Measurements from ENCODE around the gene SLC19A1. TPM values are rescaled to one million over a fixed set of nuclear protein-coding genes. Genes with fewer than 3 reads are reported as not detected.

The SLC19A1 gene
- total RNA-seq, 2 experiments from 2014 or later = 30.0 to 31.2 TPM

DNA sequence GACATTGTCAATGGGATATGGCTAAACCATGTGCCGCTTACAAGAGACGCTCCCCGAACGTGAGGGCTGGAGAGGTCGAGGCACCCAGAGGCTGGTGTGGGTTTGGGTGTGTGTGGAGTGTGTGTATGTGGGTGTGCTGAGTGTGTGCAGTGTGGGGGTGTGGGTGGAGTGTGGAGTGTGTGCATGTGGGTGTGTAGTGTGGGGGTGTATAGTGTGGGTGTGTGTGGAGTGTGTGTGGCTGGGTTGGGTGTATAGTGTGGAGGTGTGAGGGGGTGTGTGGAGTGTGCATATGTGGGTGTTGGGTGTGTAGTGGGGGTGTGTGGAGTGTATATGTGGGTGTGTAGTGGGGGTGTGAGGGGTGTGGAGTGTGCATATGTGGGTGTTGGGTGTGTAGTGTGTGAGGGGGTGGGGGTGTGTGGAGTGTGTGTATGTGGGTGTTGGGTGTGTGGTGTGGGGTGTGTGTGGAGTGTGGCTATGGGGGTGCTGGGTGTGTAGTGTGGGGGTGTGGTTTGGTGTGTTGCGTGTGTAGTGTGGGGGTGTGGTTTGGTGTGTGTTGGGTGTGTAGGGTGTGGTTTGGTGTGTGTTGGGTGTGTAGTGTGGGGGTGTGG, 42.2 kb downstream of the SLC19A1 start:
- DNase-seq = no peak
- Mint-ChIP-seq H3K4me3 (no peak overlapping the region), H3K9me3 (peaks cover 10% of the 10 kb centered on the region), H3K27ac (no peak overlapping the region), H3K36me3 (ENCODE audit: low read depth) (peaks cover 6% of the 10 kb centered on the region), H3K4me1 (peaks cover 7% of the 10 kb centered on the region), H3K27me3 (no peaks in the 10 kb centered on the region)
- ChIA-PET POLR2A (no interaction called here), CTCF (no interaction called here)

DNA sequence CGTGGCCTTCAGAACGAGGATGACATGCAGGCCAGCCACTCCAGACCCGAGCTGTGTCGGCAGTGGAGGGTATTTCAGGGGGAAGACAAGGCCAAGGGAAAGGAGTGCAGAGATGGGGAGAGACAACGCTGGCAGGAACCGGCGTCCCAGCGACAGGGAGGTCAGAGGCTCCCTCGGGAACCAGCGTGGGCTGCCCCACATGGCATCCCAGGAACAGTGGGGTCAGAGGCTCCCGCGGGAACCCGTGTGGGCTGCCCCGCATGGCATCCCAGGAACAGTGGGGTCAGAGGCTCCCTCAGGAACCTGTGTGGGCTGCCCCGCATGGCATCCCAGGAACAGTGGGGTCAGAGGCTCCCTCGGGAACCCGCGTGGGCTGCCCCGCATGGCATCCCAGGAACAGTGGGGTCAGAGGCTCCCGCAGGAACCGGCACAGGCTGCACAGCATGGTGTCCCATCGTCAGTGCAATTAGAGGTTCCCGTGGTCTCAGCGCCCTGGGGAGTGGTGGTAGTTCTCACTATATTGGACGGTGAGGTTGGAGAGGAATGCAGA, 43.0 kb downstream of the SLC19A1 start:
- ChIA-PET POLR2A (no interaction called here), CTCF (no interaction called here)
- no peak overlapping the region for H3K4me3 Mint-ChIP-seq
- H3K4me1 Mint-ChIP-seq = peaks cover 7% of the 10 kb centered on the region
- H3K27ac Mint-ChIP-seq = no peak overlapping the region
- H3K27me3 Mint-ChIP-seq = no peaks in the 10 kb centered on the region
- DNase-seq = no peak
- H3K36me3 Mint-ChIP-seq (ENCODE audit: low read depth) = peaks cover 6% of the 10 kb centered on the region
- H3K9me3 Mint-ChIP-seq = peaks cover 10% of the 10 kb centered on the region

DNA sequence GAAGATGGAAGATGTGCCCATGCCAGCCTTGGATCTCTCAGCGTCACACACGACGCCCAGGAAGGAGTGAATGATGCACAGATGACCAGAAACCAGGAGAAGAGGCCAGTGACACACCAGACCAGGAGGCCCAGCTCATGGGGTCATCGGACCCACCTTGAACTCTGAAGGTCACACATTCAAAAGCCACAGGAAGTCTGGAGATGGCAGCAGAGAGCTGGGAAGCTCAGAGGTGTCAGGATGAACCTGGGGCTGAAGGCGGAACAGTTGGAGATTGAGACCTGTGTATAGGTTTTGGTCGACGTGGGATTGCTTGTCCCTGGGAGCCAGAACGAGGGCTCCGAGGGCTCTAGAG, 43.6 kb downstream of the SLC19A1 start:
- Mint-ChIP-seq H3K9me3 (peaks cover 10% of the 10 kb centered on the region), H3K27ac (no peak overlapping the region), H3K27me3 (no peaks in the 10 kb centered on the region), H3K4me3 (no peak overlapping the region), H3K4me1 (peaks cover 7% of the 10 kb centered on the region), H3K36me3 (ENCODE audit: low read depth) (peaks cover 6% of the 10 kb centered on the region)
- no peak for DNase-seq
- POLR2A ChIA-PET = no interaction called here
- CTCF ChIA-PET = no interaction called here

DNA sequence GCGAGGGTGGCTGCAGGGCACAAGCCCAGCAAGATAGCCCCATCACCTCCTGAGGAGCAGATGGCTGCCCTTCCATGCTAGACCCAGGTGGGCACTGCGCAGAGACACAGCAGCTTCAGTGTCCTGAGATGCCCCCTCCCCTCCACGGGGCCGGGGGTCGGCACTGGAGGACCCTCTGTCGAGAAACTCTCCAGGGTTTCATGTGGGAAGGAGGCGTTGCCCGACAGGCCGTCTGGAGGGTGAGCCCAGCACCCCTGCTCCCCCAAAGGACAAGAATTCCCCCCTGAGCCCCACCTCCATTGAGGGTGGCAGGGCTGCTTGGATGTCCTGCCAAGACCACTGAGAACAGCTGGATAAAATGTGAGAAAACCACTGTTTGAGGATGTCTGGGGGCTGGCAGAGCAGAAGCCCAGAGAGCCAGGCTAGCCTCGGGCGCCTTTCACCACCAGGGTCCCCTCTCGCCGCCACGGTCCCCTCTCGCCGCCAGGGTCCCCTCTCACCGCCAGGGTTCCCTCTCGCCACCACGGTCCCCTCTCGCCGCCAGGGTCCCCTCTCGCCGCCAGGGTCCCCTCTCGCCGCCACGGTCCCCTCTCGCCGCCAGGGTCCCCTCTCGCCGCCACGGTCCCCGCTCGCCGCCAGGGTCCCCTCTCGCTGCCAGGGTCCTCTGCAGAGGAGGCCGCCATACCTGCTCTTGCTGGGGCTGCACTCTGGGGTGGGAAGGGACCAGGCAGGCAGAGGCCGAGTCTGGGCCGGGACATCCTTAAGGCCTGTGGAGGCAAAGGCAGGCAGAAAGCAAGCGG, 44.2 kb downstream of the SLC19A1 start:
- ChIA-PET CTCF (no interaction called here), POLR2A (no interaction called here)
- H3K4me1 Mint-ChIP-seq = peaks cover 7% of the 10 kb centered on the region
- DNase-seq = no peak
- H3K27ac Mint-ChIP-seq = no peak overlapping the region
- no peaks in the 10 kb centered on the region for H3K27me3 Mint-ChIP-seq
- peaks cover 6% of the 10 kb centered on the region for H3K36me3 Mint-ChIP-seq (ENCODE audit: low read depth)
- no peak overlapping the region for H3K4me3 Mint-ChIP-seq
- peaks cover 10% of the 10 kb centered on the region for H3K9me3 Mint-ChIP-seq

DNA sequence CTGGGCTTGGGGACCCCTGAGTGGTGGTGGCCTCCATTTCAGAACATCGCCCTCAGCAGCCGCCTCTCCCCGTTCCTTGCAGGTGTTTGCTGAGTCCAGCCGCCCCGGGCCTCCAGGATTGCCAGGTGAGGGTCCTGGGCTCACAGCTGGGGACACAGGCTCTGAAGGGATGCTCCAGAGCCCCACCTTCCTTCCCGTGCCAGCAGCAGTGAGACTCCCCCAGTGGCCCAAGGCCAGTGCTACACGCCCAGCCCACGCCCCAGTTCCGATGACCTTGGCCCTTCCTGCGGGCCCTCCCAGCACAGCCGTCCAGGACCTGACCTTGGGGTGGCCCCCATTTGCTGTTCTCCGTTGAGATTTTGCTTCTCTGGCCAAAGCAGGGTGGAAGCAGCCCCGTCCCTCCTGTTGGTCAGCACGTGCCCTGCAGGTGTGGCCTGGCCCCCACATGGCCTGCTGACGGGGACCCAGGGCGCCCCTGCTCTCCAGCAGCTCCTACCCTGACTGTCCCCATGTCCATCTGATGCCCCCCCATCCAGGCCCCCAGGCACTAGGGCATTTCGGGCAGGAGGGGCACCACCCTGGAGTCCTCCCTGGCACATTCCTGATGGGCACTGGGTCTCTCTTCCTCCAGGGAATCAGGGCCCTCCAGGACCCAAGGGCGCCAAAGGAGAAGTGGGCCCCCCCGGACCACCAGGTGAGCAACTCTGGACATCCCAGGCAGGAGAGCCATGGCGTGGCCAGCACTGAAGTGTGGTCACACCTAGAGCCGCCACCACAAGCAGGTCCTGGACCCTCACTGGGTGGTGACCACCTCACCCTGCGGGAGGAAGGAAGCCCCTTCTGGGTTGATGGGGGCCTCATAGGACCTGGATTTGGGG, 45.0 kb downstream of the SLC19A1 start:
- Mint-ChIP-seq H3K4me1 (peaks cover under 1% of the 10 kb centered on the region), H3K27me3 (no peaks in the 10 kb centered on the region), H3K27ac (no peak overlapping the region), H3K9me3 (peaks cover 10% of the 10 kb centered on the region), H3K36me3 (ENCODE audit: low read depth) (peaks cover 6% of the 10 kb centered on the region), H3K4me3 (no peak overlapping the region)
- CTCF ChIA-PET = no interaction called here
- no peak for DNase-seq
- POLR2A ChIA-PET = no interaction called here

DNA sequence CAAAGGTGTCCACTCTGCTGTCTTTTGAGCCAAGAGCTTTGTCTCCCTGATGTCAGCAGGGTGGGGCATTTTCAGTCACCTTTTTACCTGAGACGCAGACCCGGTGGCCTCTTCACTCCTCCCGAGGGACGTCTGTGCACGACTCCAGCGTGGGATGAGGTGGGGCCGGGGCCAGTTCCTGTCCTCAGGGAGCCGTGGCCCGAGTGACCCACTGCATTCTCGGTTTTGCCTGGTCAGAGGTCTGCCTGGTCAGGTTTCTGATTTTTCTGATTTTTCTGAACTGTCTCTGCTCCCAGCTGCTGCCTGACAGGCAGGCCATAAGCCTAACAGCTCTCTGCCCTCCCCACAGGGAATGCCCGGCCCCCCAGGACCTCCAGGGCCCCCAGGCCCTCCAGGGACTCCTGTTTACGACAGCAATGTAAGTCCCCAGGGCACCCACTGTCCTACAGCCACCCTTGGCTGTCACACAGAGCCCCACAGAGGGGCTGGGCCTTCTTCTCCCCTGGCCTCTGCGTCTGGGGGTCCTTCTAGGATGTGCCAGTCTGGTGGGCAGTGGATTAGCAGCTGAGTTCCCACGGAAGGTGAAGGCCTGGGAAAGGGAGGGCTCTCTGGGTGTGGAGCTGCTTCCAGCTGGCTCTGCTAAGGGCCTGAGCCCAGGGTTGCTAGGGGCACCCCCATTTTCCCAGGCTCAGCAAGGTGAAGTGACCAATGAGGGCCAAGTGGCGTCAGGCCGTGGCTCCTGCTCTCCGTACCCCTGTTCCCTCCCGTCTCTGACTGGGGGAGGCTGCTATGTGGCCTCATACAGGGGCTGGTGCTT, 45.9 kb downstream of the SLC19A1 start:
- CTCF ChIA-PET = no interaction called here
- DNase-seq = no peak
- no peaks in the 10 kb centered on the region for H3K27me3 Mint-ChIP-seq

DNA sequence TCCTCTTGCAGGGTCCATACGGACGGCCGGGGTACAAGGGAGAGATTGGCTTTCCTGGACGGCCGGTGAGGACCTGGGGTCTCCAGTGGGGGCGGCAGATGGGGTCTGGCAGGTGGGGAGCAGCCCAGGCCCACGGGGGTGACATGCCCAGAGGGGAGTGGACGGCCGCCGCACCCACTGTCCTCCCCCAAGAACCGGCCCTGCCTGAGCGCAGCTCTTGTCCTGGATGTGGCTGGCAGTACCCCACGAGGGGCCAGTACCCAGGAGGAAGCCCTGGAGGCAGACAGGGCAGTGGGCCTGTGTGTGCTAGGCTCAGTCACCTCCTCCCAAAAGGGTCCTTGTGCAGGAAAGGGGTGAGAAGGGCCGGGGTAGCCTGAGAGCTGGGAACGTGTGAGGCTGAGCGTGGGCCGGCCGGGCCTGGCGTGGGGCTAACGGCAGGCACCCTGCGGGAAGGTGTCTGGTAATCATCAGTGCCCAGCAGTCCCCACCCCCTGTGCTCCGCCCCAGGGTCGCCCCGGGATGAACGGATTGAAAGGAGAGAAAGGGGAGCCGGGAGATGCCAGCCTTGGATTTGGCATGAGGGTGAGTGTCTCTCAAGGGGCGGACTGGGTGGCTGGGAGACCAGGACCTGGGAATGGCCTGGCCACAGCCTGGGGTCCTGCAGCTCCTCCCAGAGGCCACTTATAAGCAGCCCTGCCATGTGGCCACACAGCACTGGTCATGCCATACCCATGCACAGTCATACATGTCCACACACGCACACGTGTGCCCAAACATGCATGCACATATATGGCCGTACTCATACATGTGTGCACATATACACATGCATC, 47.2 kb downstream of the SLC19A1 start:
- Mint-ChIP-seq H3K9me3 (peaks cover 9% of the 10 kb centered on the region), H3K36me3 (ENCODE audit: low read depth) (peaks cover 6% of the 10 kb centered on the region), H3K27ac (no peak overlapping the region), H3K4me1 (no peaks in the 10 kb centered on the region), H3K27me3 (no peaks in the 10 kb centered on the region), H3K4me3 (no peak overlapping the region)
- ChIA-PET CTCF (no interaction called here), POLR2A (no interaction called here)
- no peak for DNase-seq

More for the DNA sequence above, 45.9 kb downstream of the SLC19A1 start:
- no peak overlapping the region for H3K4me3 Mint-ChIP-seq
- H3K36me3 Mint-ChIP-seq (ENCODE audit: low read depth) = peaks cover 6% of the 10 kb centered on the region
- no peaks in the 10 kb centered on the region for H3K4me1 Mint-ChIP-seq
- peaks cover 10% of the 10 kb centered on the region for H3K9me3 Mint-ChIP-seq
- POLR2A ChIA-PET = no interaction called here
- H3K27ac Mint-ChIP-seq = no peak overlapping the region

DNA sequence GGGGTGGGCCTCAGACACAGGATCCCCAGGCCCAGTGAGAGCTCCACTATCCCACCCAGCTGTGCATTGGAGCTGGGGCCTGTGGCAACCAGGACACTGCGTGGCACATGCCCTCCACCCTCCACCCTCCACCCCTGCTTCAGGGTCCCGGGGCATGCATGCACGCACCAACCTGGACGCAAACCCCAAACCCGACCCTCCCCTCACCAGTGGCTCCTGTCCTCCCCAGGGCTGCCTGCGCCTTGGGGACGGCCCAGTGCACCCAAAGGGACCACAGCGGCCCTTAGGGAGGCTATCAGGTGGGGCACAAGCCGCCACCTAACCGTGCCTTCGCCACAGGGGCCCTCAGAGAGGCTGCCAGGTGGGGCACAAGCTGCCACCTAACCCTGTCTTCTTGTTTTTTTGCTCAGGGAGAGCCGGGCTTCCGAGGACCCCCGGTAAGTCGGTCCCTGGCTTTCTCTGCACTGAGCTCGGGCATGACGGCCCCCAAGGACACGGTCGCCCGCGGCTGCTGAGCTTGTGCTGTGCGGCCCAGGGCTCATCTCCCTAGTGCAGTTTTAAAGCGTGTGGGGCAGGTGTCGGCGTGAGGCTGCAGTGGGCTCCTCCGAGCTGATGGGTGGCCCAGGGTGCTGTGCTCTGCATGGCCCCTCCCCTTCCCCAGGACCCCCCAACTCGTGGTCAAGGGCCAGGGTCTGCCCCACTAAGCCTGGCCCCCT, 47.9 kb downstream of the SLC19A1 start:
- Mint-ChIP-seq H3K36me3 (ENCODE audit: low read depth) (no peaks in the 10 kb centered on the region), H3K4me3 (no peak overlapping the region), H3K9me3 (peaks cover 3% of the 10 kb centered on the region), H3K4me1 (no peaks in the 10 kb centered on the region), H3K27ac (no peak overlapping the region), H3K27me3 (no peaks in the 10 kb centered on the region)
- ChIA-PET POLR2A (no interaction called here), CTCF (no interaction called here)
- no peak for DNase-seq

DNA sequence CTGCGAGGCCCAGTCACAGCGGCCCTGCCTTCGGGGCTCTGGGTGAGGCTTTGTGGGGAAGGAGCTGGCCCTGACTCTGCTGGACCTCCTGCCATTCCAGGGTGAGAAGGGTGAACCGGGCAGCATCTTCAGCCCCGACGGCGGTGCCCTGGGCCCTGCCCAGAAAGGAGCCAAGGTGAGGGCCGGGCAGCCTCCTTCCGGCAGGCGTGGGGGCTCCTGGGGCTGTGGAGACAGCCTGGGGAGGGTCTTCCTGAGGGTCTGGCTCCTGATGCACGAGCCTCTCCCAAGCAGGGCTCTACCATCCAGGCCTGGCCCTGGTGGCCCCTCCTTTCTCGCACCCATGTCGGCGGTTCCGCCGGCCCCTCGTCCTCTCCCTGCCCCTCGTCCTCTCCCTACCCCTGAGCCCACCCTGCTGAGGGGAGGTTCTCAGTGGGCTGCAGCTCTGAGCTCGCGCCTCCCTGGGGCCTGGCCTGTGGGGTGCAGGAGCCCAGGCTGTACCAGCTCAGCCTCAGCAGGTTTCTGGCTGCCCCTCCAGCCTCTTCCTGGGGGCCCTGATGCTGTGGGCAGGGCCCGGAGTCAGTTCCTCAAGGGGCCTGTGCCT, 48.7 kb downstream of the SLC19A1 start:
- CTCF ChIA-PET = no interaction called here
- no peak overlapping the region for H3K27ac Mint-ChIP-seq

DNA sequence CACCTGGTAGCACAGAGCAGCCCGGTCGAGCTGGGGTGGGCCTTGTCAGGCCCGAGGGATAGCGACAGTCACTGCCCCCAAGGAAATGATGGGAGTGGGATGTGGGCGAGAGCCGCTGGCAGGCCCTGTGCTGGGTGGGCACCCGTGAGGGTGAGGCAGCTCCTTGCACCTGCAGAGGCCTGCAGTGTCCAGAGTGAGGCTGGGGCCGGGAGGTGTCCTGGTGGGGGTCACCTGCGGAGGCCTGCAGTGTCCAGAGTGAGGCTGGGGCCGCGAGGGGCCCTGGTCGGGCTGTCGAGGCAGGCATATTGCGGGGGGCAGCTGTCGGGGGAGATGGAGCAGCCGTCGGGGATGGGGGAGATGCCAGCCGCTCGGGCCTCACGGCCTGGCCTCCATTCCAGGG, 49.5 kb downstream of the SLC19A1 start:
- H3K9me3 Mint-ChIP-seq = no peaks in the 10 kb centered on the region
- no peaks in the 10 kb centered on the region for H3K27me3 Mint-ChIP-seq
- no peak overlapping the region for H3K27ac Mint-ChIP-seq
- DNase-seq = no peak
- CTCF ChIA-PET = no interaction called here
- H3K4me1 Mint-ChIP-seq = no peaks in the 10 kb centered on the region
- POLR2A ChIA-PET = interaction anchor here (1.8 kb wide), 1 partner anchor 10 kb away, joined by 6 read pairs; no protein-coding TSS in a partner anchor
- no peak overlapping the region for H3K4me3 Mint-ChIP-seq
- H3K36me3 Mint-ChIP-seq (ENCODE audit: low read depth) = no peaks in the 10 kb centered on the region

More for the DNA sequence above, 48.7 kb downstream of the SLC19A1 start:
- no peak for DNase-seq
- no peaks in the 10 kb centered on the region for H3K9me3 Mint-ChIP-seq
- H3K4me1 Mint-ChIP-seq = no peaks in the 10 kb centered on the region
- no peaks in the 10 kb centered on the region for H3K36me3 Mint-ChIP-seq (ENCODE audit: low read depth)
- H3K27me3 Mint-ChIP-seq = no peaks in the 10 kb centered on the region
- H3K4me3 Mint-ChIP-seq = no peak overlapping the region
- POLR2A ChIA-PET = no interaction called here

DNA sequence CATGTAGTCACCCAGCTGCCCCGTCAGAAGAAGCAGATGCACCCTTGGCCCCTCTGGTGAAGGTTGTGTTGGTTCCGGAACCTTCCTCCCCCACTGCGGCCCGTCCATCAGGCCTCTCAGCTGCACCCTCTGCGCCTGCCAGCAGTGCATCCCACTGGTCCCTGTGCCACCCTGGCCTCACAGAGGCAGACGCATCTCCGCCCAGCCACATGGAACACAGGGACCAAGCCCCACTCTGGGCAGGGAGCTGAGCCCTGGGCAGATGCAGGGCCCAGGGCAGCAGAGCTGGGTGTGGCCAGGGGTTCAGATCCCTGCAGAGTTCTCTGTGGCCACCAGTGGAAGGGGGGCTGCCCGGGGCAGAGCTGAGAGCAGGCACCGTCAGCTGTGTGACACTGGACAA, 50.6 kb downstream of the SLC19A1 start:
- ChIA-PET CTCF (no interaction called here), POLR2A (interaction anchor here (0.7 to 1.8 kb wide), 2 partner anchors 8 to 10 kb away, joined by 3 to 6 read pairs; no protein-coding TSS in a partner anchor)
- Mint-ChIP-seq H3K4me1 (no peaks in the 10 kb centered on the region), H3K27me3 (no peaks in the 10 kb centered on the region), H3K9me3 (no peaks in the 10 kb centered on the region), H3K4me3 (no peak overlapping the region), H3K36me3 (ENCODE audit: low read depth) (no peaks in the 10 kb centered on the region), H3K27ac (no peak overlapping the region)
- DNase-seq = no peak

Measured in activated CD4-positive, alpha-beta memory T cell treated with anti-CD3 and anti-CD28 coated beads, Interleukin-2, amount 10 ng/mL, durations not matched to agents 7 days and 5 days (primary cell).